ENCODE data around the gene TMEM250.

Gene TMEM250

DNA sequence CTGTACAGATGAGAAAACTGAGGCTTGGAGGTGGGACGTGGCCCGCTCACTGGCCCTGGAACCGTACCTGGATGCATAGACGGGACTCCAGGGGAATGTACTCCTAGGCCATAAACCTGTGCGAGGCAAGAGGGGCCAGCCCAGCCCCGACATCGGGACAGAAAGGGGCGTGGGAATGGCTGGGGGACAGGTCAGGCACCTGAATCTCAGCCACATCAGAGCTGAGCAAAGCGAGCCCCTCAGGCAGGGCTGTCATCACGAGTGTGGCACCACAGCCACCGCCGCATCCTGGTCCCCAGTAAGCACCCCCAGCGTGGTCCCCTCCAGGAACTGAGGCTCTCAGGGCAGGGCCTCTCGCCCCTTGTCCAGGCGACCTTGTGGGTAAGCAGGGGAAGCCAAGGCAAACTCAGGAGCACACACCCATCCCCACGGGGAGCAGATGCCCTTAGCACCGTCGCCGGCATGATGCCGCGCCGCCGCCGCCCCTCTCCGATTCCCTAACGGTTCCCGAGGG is 40.1 kb downstream of the TMEM250 start:
- no peak overlapping the region for H3K27ac ChIP-seq
- TF ChIP-seq, protein P1, sequence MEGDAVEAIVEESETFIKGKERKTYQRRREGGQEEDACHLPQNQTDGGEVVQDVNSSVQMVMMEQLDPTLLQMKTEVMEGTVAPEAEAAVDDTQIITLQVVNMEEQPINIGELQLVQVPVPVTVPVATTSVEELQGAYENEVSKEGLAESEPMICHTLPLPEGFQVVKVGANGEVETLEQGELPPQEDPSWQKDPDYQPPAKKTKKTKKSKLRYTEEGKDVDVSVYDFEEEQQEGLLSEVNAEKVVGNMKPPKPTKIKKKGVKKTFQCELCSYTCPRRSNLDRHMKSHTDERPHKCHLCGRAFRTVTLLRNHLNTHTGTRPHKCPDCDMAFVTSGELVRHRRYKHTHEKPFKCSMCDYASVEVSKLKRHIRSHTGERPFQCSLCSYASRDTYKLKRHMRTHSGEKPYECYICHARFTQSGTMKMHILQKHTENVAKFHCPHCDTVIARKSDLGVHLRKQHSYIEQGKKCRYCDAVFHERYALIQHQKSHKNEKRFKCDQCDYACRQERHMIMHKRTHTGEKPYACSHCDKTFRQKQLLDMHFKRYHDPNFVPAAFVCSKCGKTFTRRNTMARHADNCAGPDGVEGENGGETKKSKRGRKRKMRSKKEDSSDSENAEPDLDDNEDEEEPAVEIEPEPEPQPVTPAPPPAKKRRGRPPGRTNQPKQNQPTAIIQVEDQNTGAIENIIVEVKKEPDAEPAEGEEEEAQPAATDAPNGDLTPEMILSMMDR (IDR thresholded peaks at IDR 0.05), result no peak
- no peak for TF ChIP-seq ZFX (IDR thresholded peaks at IDR 0.05; ENCODE audit: borderline replicate concordance)

DNA sequence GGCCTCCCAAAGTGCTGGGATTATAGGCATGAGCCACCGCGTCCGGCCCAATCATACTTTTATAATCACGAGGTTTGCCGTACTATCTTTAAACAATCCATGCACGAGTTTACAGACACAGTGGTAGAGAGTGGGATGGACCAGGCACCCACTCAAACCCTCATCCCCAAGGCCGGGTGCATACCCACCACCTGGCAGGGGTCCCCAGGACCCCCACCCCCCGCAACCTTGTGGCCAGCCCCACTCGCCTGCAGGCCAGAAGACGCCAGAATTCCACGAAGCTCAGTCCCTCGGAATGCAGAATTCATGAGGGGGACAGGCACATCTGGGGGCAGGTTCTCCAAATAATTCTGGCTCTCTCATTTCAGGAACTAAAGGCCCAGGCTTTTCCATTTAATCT is 40.7 kb downstream of the TMEM250 start:
- no peak overlapping the region for H3K27ac ChIP-seq
- TF ChIP-seq, protein P1 (IDR thresholded peaks at IDR 0.05), result no peak
- no peak for TF ChIP-seq ZFX (IDR thresholded peaks at IDR 0.05; ENCODE audit: borderline replicate concordance)

DNA sequence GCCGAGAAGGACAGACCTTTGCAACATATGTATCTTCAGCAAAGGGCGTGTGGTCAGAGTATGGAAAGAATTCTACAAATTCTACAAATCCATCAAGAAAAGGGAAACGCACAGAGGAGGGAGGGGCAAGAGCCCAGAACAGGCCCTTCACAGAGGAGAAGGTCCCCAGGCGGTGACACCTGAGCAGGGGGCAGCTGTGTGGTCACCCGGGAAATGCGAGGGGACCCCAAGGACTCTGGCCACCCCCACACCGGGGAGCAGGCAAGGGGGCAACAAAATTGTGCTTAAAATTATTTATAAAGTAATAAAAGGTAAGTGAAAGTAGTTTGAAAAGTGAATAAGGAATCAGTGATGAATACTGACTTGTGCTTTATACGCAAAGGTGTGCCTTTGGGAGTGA is 41.2 kb downstream of the TMEM250 start:
- H3K27ac ChIP-seq, result no peak overlapping the region
- TF ChIP-seq, protein P1 (IDR thresholded peaks at IDR 0.05), result no peak
- TF ChIP-seq ZFX (IDR thresholded peaks at IDR 0.05; ENCODE audit: borderline replicate concordance), result no peak

DNA sequence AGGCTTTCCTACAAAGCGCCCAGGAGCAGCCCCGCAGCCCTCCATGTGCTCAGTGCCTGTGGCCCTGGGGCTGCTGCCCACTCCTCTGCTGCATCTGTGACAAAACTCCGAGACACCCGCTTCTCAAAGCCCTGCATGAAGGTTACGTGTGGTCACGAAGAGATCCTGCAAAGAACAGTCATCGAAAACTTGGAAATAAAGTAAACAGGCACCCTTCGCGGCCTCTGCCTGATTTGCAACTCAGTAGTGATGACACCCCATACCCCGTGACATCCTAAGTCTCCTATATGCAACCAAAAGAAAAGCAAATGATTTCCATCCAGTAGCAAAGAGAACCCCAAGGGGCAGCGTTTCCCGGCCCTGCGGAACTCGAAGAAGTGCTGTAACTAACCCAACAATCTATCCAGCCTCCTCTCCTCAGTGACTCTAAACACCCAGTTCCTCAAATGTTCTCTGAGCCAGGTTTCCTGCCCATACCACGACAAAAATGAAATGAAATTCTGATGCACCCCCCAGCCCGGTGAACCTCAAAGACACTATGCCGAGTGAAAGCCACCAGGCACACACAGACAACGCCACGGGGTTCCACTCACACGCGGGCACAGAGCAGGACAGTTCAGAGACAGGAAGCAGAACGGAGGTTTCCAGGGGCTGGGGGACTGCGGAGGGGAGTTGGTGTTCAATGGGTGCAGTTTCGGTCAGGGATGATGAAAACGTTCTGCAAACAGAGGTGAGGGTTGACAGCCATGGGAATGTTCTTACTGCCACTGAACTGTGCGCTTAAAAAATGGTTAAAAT is 42.6 kb downstream of the TMEM250 start:
- TF ChIP-seq, protein P1 (IDR thresholded peaks at IDR 0.05), result no peak
- H3K27ac ChIP-seq, result no peak overlapping the region

DNA sequence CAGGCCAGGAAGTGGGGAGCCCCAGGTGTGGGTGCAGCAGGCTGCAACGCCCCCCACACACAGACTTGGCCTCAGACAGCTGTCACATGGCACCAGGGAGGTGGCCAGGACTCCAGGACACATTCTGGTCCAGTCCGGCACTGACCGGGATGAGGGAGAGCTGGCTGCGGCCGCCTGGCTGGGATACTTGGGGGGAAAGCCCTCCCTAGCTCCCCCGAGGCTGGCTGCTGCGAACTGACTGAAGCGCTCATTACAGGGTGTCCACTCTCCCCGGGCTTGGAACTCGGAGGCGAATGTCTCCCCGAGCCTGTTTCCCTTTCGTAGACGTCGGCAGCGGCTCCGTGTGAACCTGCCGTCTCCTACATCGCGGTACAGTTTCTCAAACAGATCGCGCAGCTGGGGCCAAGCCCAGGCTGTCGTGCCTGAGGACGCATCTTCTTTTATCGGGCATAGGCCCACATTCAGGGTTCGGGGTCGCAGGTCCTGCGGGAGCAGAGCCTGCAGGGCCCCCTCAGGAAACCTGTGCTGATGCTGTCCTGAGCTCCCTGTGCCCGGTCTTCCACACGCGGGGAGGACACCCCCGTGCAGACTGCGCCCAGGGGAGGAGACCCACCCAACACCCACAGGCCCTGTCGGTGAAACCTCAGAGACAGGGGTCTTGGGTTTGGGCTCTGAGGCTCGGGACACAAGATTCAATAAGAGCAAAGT is 43.4 kb downstream of the TMEM250 start:
- no peak overlapping the region for H3K27ac ChIP-seq
- TF ChIP-seq, protein P1 (IDR thresholded peaks at IDR 0.05), result no peak
- TF ChIP-seq ZFX (IDR thresholded peaks at IDR 0.05; ENCODE audit: borderline replicate concordance), result no peak

DNA sequence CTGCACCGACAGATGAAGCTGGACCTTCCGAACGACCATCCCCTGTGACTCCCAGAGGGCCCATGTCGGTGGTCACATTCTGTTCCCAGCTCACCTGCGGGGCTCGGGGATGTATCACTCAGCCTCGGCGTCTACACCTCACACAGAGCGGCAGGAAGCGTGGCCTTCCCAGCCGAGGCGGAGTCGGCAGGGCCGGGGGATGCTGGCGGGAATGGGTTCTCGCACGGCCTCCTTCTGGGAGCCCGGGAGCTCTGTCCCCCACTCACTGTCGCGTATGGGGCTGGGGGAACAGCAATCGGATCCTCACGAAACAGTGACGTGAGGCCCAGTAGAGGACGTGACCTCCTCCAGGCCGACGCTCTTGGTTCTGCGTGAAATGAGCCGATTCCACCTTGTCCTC is 44.0 kb downstream of the TMEM250 start:
- TF ChIP-seq, protein P1 (IDR thresholded peaks at IDR 0.05), result no peak
- TF ChIP-seq ZFX (IDR thresholded peaks at IDR 0.05; ENCODE audit: borderline replicate concordance), result no peak
- no peak overlapping the region for H3K27ac ChIP-seq

All from 22Rv1 (cell line).